OCI-LY1 (cell line): Measurements from ENCODE around the gene FGGY.

Experiments used
- H2AFZ ChIP-seq: fragments of 200-600 bp; sonication (generic), shearing (Covaris generic); 2 replicates; pipeline ENCODE4 v1.6.0; 2014; ENCODE audit warnings: antibody characterized with exemption, mild to moderate bottlenecking, low read length
- H3F3A ChIP-seq: fragments of 200-600 bp; sonication (generic), shearing (Covaris generic); 2 replicates; pipeline ENCODE4 v1.6.0; 2014; ENCODE audit warnings: mild to moderate bottlenecking, antibody characterized with exemption, low read length, moderate library complexity; ENCODE audit not compliant: insufficient read depth
- H3K27ac ChIP-seq: fragments of 200-600 bp; sonication (generic); 2 replicates; pipeline ENCODE4 v1.5.1; 2014; ENCODE audit warnings: low read length, mixed run types, mild to moderate bottlenecking, low read depth; ENCODE audit not compliant: poor library complexity, severe bottlenecking
- H3K27me3 ChIP-seq: fragments of 200-600 bp; sonication (generic); 2 replicates; pipeline ENCODE4 v1.6.0; 2014; ENCODE audit warnings: antibody characterized with exemption, mild to moderate bottlenecking, low read length, moderate library complexity; ENCODE audit not compliant: insufficient read depth
- H3K36me3 ChIP-seq: fragments of 200-600 bp; sonication (generic); 2 replicates; pipeline ENCODE4 v1.6.1; 2014; ENCODE audit warnings: mild to moderate bottlenecking, antibody characterized with exemption, low read length, moderate library complexity, mixed read lengths; ENCODE audit not compliant: insufficient read depth
- H3K4me1 ChIP-seq: fragments of 200-600 bp; sonication (generic); 2 replicates; pipeline ENCODE4 v1.5.1; 2014; ENCODE audit warnings: mild to moderate bottlenecking, low read length, moderate library complexity; ENCODE audit not compliant: insufficient read depth, severe bottlenecking
- H3K4me2 ChIP-seq: fragments of 200-600 bp; sonication (generic), shearing (Covaris generic); 2 replicates; pipeline ENCODE4 v1.6.1; 2014; ENCODE audit warnings: low read length
- H3K4me3 ChIP-seq: fragments of 200-600 bp; sonication (generic); 2 replicates; pipeline ENCODE4 v1.5.1; 2014; ENCODE audit warnings: low read length, low read depth, mild to moderate bottlenecking, mixed read lengths; ENCODE audit not compliant: poor library complexity, severe bottlenecking
- H3K79me2 ChIP-seq: fragments of 200-600 bp; shearing (Covaris generic); 2 replicates; pipeline ENCODE4 v1.6.1; 2016; ENCODE audit warnings: mixed run types, low read length, mixed read lengths; ENCODE audit not compliant: insufficient read depth
- H3K9ac ChIP-seq: fragments of 200-600 bp; sonication (generic), shearing (Covaris generic); 2 replicates; pipeline ENCODE4 v1.6.1; 2014; ENCODE audit warnings: mild to moderate bottlenecking, low read length, mixed read lengths
- H3K9me2 ChIP-seq: fragments of 200-600 bp; sonication (generic), shearing (Covaris generic); 2 replicates; pipeline ENCODE4 v1.6.1; 2014; ENCODE audit warnings: low read depth, mild to moderate bottlenecking, low read length, mixed read lengths
- H3K9me3 ChIP-seq: fragments of 200-600 bp; shearing (Covaris generic); 2 replicates; pipeline ENCODE4 v1.6.1; 2014; ENCODE audit warnings: low read length, mixed read lengths
- H4K20me1 ChIP-seq: fragments of 200-600 bp; sonication (generic), shearing (Covaris generic); 2 replicates; pipeline ENCODE4 v1.6.0; 2016; ENCODE audit warnings: mild to moderate bottlenecking, low read length; ENCODE audit not compliant: insufficient read depth
- EZH2 ChIP-seq: fragments of 200-600 bp; sonication (generic), shearing (Covaris generic); IDR thresholded peaks from 2 replicates; pipeline ENCODE4 v1.8.0; 2017; ENCODE audit warnings: borderline replicate concordance, mixed run types, mild to moderate bottlenecking, antibody characterized with exemption, low read length, moderate library complexity, mixed read lengths
- TF ChIP-seq, protein P1 (sequence below): fragments of 200-600 bp; sonication (generic), shearing (Covaris generic); IDR thresholded peaks from 2 replicates; pipeline ENCODE4 v1.5.1; 2017; ENCODE audit warnings: mild to moderate bottlenecking, antibody characterized with exemption, low read length, moderate library complexity, mixed read lengths

FGGY gene

DNA sequence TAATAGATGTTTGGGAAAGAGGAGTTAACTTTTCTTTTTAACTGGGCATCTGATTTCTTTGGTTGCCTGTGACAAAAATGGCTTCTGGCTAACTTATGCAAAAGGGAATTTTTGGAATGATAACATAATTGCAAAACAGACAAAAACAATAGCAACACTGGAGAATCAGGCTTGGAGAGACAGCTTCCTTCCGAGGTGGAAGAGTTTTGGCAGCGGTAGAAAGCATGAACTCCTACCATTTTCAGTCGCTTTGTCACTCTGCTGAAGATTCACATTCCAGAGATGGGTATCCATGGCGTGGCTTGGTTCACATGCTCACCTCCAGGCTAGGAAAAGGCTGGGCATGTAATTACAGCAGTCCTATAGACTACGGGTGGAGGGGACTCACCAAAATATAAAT is 17.2 kb upstream of the FGGY start:
- Histone ChIP-seq H3K27me3 (no peaks in the 10 kb centered on the region), H3K4me2 (no peak overlapping the region), H2AFZ (no peak overlapping the region), H3K4me1 (no peaks in the 10 kb centered on the region), H4K20me1 (no peaks in the 10 kb centered on the region), H3K36me3 (no peaks in the 10 kb centered on the region), H3K9me3 (no peaks in the 10 kb centered on the region), H3K9ac (no peak overlapping the region), H3K4me3 (no peak overlapping the region), H3K79me2 (no peaks in the 10 kb centered on the region), H3K9me2 (no peaks in the 10 kb centered on the region), H3F3A (no peaks in the 10 kb centered on the region), H3K27ac (no peak overlapping the region)
- TF ChIP-seq, protein P1, sequence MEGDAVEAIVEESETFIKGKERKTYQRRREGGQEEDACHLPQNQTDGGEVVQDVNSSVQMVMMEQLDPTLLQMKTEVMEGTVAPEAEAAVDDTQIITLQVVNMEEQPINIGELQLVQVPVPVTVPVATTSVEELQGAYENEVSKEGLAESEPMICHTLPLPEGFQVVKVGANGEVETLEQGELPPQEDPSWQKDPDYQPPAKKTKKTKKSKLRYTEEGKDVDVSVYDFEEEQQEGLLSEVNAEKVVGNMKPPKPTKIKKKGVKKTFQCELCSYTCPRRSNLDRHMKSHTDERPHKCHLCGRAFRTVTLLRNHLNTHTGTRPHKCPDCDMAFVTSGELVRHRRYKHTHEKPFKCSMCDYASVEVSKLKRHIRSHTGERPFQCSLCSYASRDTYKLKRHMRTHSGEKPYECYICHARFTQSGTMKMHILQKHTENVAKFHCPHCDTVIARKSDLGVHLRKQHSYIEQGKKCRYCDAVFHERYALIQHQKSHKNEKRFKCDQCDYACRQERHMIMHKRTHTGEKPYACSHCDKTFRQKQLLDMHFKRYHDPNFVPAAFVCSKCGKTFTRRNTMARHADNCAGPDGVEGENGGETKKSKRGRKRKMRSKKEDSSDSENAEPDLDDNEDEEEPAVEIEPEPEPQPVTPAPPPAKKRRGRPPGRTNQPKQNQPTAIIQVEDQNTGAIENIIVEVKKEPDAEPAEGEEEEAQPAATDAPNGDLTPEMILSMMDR, result no peak
- TF ChIP-seq EZH2, result no peak

DNA sequence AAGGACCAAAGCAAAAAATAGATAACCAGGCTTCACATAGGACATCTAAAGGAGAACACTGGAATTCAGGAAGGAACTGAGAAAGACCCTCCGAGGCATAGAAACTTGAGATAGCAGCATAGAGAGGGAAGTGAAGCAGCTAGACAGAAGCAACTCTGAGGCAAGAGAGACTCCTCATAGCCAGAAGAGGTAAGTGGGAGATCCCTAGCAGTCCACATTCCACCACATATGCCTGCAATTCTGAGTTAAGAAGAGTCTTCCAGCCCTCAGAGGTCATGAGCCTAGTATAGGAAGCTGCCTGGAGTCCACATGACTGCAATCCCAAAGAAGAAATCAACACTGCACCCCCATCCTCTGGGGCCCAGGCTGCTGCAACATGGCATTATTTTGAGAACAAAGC is 13.9 kb upstream of the FGGY start:
- Histone ChIP-seq H3K27me3 (no peaks in the 10 kb centered on the region), H3K27ac (no peak overlapping the region), H4K20me1 (no peaks in the 10 kb centered on the region), H3K4me2 (no peak overlapping the region), H3K4me1 (no peaks in the 10 kb centered on the region), H3K79me2 (no peaks in the 10 kb centered on the region), H2AFZ (no peak overlapping the region), H3K36me3 (no peaks in the 10 kb centered on the region), H3K9me3 (no peaks in the 10 kb centered on the region), H3K9ac (no peak overlapping the region), H3K4me3 (no peak overlapping the region), H3F3A (no peaks in the 10 kb centered on the region), H3K9me2 (no peaks in the 10 kb centered on the region)
- TF ChIP-seq, protein P1, result no peak
- TF ChIP-seq EZH2, result no peak

DNA sequence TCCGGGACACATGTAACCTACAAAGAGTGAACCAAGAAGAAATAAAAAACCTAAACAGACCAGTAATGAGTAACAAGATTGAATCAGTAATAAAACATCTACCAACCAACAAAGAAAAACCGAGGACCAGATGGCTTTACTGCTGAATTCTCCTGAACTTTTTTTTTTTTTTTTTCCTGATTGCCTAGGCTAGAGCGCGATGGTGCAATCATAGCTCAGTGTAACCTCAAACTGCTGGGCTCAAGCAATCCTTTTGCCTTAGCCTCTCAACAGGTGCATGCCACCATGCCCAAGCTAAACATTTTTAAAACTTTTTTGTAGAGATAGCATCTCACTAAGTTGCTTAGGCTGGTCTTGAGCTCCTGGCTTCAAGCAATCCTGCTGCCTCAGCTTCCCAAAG is 11.2 kb upstream of the FGGY start:
- no peaks in the 10 kb centered on the region for H3K9me3 ChIP-seq
- H3K27me3 ChIP-seq, result no peaks in the 10 kb centered on the region
- no peaks in the 10 kb centered on the region for H4K20me1 ChIP-seq
- no peaks in the 10 kb centered on the region for H3F3A ChIP-seq
- no peaks in the 10 kb centered on the region for H3K36me3 ChIP-seq
- H3K4me1 ChIP-seq, result no peaks in the 10 kb centered on the region
- no peak overlapping the region for H3K27ac ChIP-seq
- H3K9me2 ChIP-seq, result no peaks in the 10 kb centered on the region
- no peak overlapping the region for H3K9ac ChIP-seq
- H2AFZ ChIP-seq, result no peak overlapping the region
- no peak overlapping the region for H3K4me3 ChIP-seq
- H3K79me2 ChIP-seq, result no peaks in the 10 kb centered on the region
- H3K4me2 ChIP-seq, result no peak overlapping the region
- no peak for TF ChIP-seq EZH2
- TF ChIP-seq, protein P1, result no peak
